Glomerular visceral epithelial cell (primary cell): ENCODE measurements around the gene TSPAN32.
"Not testable (repeated sequence)": the region's sequence is repeated elsewhere in the genome, so short reads cannot be mapped to it uniquely, and the experiment has no call there.

ENCODE experiments used
- DNase-seq: peaks from one replicate; pipeline ENCODE4 v3.0.0-alpha.2; 2016; ENCODE audit errors: extremely low spot score

TSPAN32 gene

GRCh38 chr11:2363577-2364370 is 62.0 kb downstream of the TSPAN32 start:
- no peak for DNase-seq

GRCh38 chr11:2364386-2364785 is 62.6 kb downstream of the TSPAN32 start:
- not testable (repeated sequence) for DNase-seq

GRCh38 chr11:2365571-2366210 is 63.9 kb downstream of the TSPAN32 start:
- DNase-seq, result no peak

- DNase-seq, result no peak
Observed at GRCh38 chr11:2366276-2366675, 64.5 kb downstream of the TSPAN32 start.

GRCh38 chr11:2366733-2367132 is 64.9 kb downstream of the TSPAN32 start:
- no peak for DNase-seq

GRCh38 chr11:2367266-2368160 is 65.7 kb downstream of the TSPAN32 start:
- DNase-seq, result no peak
